ENCODE data around the gene EWSR1. TPM values are rescaled to one million over a fixed set of nuclear protein-coding genes. Genes with fewer than 3 reads are reported as not detected.

Gene EWSR1
- total RNA-seq, 1 donor from 2014 or later: 281 TPM

DNA sequence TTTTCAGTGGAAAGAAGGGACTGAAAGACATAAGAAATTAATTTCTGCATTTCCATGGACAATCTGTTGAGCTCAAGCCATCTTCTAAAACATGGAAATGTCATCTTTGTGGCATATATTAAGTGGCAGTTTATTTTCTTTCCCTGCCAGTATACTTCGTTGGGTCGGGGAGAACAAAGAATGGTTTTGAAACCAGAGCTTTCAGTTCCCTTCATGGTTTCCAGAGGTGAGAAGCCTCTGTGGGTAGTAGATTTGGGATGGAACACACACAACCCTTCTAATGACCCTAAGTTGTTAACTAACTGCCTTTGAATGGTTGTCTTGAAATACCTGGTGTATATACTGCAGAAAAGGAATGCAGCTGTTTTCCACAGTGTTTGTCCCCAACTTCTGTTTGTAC lies 20.8 kb downstream of the EWSR1 start:
- H3K9me3 Mint-ChIP-seq: no peaks in the 10 kb centered on the region

DNA sequence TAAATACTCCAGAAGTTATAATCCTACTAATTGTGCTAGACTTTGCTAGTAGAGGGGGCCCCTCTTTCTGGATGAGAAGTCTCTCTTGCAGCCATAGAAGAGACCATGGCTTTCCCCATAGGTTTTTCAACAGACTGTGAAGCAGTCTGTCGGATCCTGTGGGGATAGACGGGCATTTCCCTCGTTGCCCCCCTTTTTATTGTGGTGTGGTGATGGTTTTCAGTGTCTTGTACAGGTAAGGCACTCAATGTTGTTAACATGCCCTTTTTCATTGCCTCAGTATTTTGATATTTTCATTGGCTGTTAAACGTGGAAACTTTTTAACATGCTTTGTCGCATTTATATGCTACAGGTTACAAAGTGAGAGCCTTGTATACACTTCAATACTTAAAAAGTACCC lies 22.0 kb downstream of the EWSR1 start:
- H3K4me1 Mint-ChIP-seq: no peaks in the 10 kb centered on the region

More for the DNA sequence above, 20.8 kb downstream of the EWSR1 start:
- H3K4me1 ChIP-seq: no peaks in the 10 kb centered on the region
- no peak for DNase-seq (ENCODE audit: low spot score)
- H3K79me2 ChIP-seq (ENCODE audit: low read depth): peaks cover 96% of the 10 kb centered on the region
- H3K9ac ChIP-seq: no peak overlapping the region
- H3K36me3 ChIP-seq: peaks cover 35% of the 10 kb centered on the region
- TF ChIP-seq EZH2 (IDR thresholded peaks at IDR 0.05): no peak
- TF ChIP-seq EZH2phosphoT487 (IDR thresholded peaks at IDR 0.05): no peak
- TF ChIP-seq, protein P1, sequence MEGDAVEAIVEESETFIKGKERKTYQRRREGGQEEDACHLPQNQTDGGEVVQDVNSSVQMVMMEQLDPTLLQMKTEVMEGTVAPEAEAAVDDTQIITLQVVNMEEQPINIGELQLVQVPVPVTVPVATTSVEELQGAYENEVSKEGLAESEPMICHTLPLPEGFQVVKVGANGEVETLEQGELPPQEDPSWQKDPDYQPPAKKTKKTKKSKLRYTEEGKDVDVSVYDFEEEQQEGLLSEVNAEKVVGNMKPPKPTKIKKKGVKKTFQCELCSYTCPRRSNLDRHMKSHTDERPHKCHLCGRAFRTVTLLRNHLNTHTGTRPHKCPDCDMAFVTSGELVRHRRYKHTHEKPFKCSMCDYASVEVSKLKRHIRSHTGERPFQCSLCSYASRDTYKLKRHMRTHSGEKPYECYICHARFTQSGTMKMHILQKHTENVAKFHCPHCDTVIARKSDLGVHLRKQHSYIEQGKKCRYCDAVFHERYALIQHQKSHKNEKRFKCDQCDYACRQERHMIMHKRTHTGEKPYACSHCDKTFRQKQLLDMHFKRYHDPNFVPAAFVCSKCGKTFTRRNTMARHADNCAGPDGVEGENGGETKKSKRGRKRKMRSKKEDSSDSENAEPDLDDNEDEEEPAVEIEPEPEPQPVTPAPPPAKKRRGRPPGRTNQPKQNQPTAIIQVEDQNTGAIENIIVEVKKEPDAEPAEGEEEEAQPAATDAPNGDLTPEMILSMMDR (IDR thresholded peaks at IDR 0.05): no peak
- Mint-ChIP-seq H3K4me3 (no peak overlapping the region), H3K4me1 (no peaks in the 10 kb centered on the region), H3K27me3 (ENCODE audit: insufficient read depth, low read depth) (no peaks in the 10 kb centered on the region), H3K27ac (no peak overlapping the region), H3K36me3 (peaks cover 59% of the 10 kb centered on the region)
- no peaks in the 10 kb centered on the region for H3K9me3 ChIP-seq (ENCODE audit: low read depth)
- no peaks in the 10 kb centered on the region for H3K27me3 ChIP-seq
- no peak overlapping the region for H2AFZ ChIP-seq (replicated peaks)
- H3F3A ChIP-seq (ENCODE audit: low read depth): peaks cover 47% of the 10 kb centered on the region
- H3K4me2 ChIP-seq: no peak overlapping the region
- peaks cover 94% of the 10 kb centered on the region for H4K20me1 ChIP-seq (ENCODE audit: low read depth)
- H3K27ac ChIP-seq: no peak overlapping the region
- H3K4me3 ChIP-seq: no peak overlapping the region

DNA sequence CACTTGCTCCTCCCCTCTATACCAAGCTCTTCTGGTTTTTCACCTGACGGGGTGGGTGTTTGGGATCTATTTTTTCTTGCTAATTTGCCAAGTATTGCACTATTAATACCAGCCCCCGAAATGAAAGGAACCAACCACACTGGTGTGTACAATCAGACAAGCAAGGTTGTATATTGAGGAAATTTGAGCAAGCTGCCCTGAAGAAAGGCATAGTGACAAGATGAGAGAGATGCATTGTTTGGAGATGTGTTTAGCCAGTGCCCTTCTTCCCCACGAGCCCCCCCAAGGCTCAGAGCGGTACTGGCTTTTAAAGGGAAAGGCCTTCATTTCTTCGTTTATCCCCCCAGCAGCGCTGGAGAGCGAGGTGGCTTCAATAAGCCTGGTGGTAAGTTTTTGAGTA lies 23.1 kb downstream of the EWSR1 start:
- TF ChIP-seq EZH2 (IDR thresholded peaks at IDR 0.05) (no peak), EZH2phosphoT487 (IDR thresholded peaks at IDR 0.05) (no peak)
- TF ChIP-seq, protein P1 (IDR thresholded peaks at IDR 0.05): no peak
- peaks cover 64% of the 10 kb centered on the region for H3F3A ChIP-seq (ENCODE audit: low read depth)
- no peak overlapping the region for H3K9ac ChIP-seq
- peaks cover 45% of the 10 kb centered on the region for H3K36me3 ChIP-seq
- Mint-ChIP-seq H3K9me3 (no peaks in the 10 kb centered on the region), H3K36me3 (peaks cover 57% of the 10 kb centered on the region), H3K27me3 (ENCODE audit: insufficient read depth, low read depth) (no peaks in the 10 kb centered on the region), H3K4me1 (no peaks in the 10 kb centered on the region), H3K27ac (no peak overlapping the region), H3K4me3 (no peak overlapping the region)
- H2AFZ ChIP-seq (replicated peaks): no peak overlapping the region
- H3K79me2 ChIP-seq (ENCODE audit: low read depth): peaks cover 87% of the 10 kb centered on the region
- no peaks in the 10 kb centered on the region for H3K27me3 ChIP-seq
- H3K4me3 ChIP-seq: no peak overlapping the region
- no peak for DNase-seq (ENCODE audit: low spot score)
- no peak overlapping the region for H3K4me2 ChIP-seq
- H4K20me1 ChIP-seq (ENCODE audit: low read depth): peaks cover 87% of the 10 kb centered on the region
- no peaks in the 10 kb centered on the region for H3K4me1 ChIP-seq
- no peaks in the 10 kb centered on the region for H3K9me3 ChIP-seq (ENCODE audit: low read depth)
- no peak overlapping the region for H3K27ac ChIP-seq

More for the DNA sequence above, 22.0 kb downstream of the EWSR1 start:
- Histone ChIP-seq H3K27ac (no peak overlapping the region), H2AFZ (replicated peaks) (no peak overlapping the region), H3K27me3 (no peaks in the 10 kb centered on the region), H3K4me2 (no peak overlapping the region), H3K9me3 (ENCODE audit: low read depth) (no peaks in the 10 kb centered on the region), H3F3A (ENCODE audit: low read depth) (peaks cover 56% of the 10 kb centered on the region), H4K20me1 (ENCODE audit: low read depth) (peaks cover 91% of the 10 kb centered on the region), H3K4me1 (no peaks in the 10 kb centered on the region), H3K79me2 (ENCODE audit: low read depth) (peaks cover 92% of the 10 kb centered on the region), H3K4me3 (no peak overlapping the region), H3K36me3 (peaks cover 39% of the 10 kb centered on the region), H3K9ac (no peak overlapping the region)
- Mint-ChIP-seq H3K27me3 (ENCODE audit: insufficient read depth, low read depth) (no peaks in the 10 kb centered on the region), H3K9me3 (no peaks in the 10 kb centered on the region), H3K4me3 (no peak overlapping the region), H3K36me3 (peaks cover 52% of the 10 kb centered on the region), H3K27ac (no peak overlapping the region)
- TF ChIP-seq, protein P1 (IDR thresholded peaks at IDR 0.05): no peak
- TF ChIP-seq EZH2phosphoT487 (IDR thresholded peaks at IDR 0.05): no peak
- no peak for TF ChIP-seq EZH2 (IDR thresholded peaks at IDR 0.05)
- no peak for DNase-seq (ENCODE audit: low spot score)
